HepG2 (cell line): ENCODE data around the gene MBD2. TPM values are rescaled to one million over a fixed set of nuclear protein-coding genes. Genes with fewer than 3 reads are reported as not detected.

ENCODE experiments used
- polyA plus RNA-seq, 8 experiments: library from polyadenylated mRNA; depleted of rRNA in 3 of 8; stranded (reverse) in 7 of 8; unstranded in 1 of 8; fragments of >200 nt; fragmentation: Illumina TruSeq in 4 of 8; extraction: Trizol in 4 of 8; gene quantifications; 2 replicates each; pipeline versions ENCODE4 v1.2.1 to v1.2.3, GENCODE V29; 2011 to 2016; ENCODE audit warnings: low read depth in 4 of 8, missing spikeins in 1 of 8, mixed read lengths in 1 of 8; ENCODE audit not compliant: insufficient read depth in 1 of 8
- small RNA-seq, 3 experiments: library from RNA; depleted of rRNA; stranded (forward); fragments of <200 nt; gene quantifications; one replicate each; pipeline ENCODE3, GENCODE V24; 2012; ENCODE audit warnings: low read depth in 2 of 3, low replicate concordance in 1 of 3; ENCODE audit not compliant: insufficient read length in 3 of 3, insufficient read depth in 2 of 3
- total RNA-seq, 5 experiments: library from RNA; depleted of rRNA; stranded (reverse); fragments of >200 nt; fragmentation: Illumina TruSeq; extraction: Trizol; gene quantifications; 2 replicates each; pipeline ENCODE4 v1.2.3, GENCODE V29; 2016; ENCODE audit warnings: low read depth in 1 of 5

MBD2 gene
- total and polyA plus RNA-seq, 2 of the 13 experiments (the other 11 are each of a cell fraction or from before 2014, with no cell fraction given): 19.1 to 38.5 TPM

Small RNA genes within 50 kb of the gene (small RNA-seq; reads per million reads assigned to genes)
- 1.3 to 53.2 (median 2.6) reads per million in 3 experiments for gene SNORA37

Other genes with a start within 250 kb of the MBD2 start
- 14.1 and 16.8 TPM in 2 replicates for gene POLI, start 44.8 kb upstream of the MBD2 start, total RNA-seq (2016; rRNA removed; fragmentation: Illumina TruSeq; extraction: Trizol)
- 17.2 and 21.2 TPM in 2 replicates for gene POLI, start 44.8 kb upstream of the MBD2 start, polyA plus RNA-seq (2011; rRNA removed)
- not detected in 2 replicates for gene STARD6, start 133.2 kb upstream of the MBD2 start, total RNA-seq (2016; rRNA removed; fragmentation: Illumina TruSeq; extraction: Trizol)
- gene STARD6, start 133.2 kb upstream of the MBD2 start, polyA plus RNA-seq (2011; rRNA removed): not detected in 2 replicates
- 2.5 and 8.1 TPM in 2 replicates for gene C18orf54, start 133.2 kb upstream of the MBD2 start, total RNA-seq (2016; rRNA removed; fragmentation: Illumina TruSeq; extraction: Trizol)
- 0.94 and 1.8 TPM in 2 replicates for gene C18orf54, start 133.2 kb upstream of the MBD2 start, polyA plus RNA-seq (2011; rRNA removed)